MM.1S (cell line): ENCODE measurements around the gene KRT8.

Experiments used
- DNase-seq: peaks from one replicate; pipeline ENCODE4 v3.0.0-alpha.2; 2015
- H2AFZ ChIP-seq: fragments of 300-600 bp; sonication (generic); 2 replicates; pipeline ENCODE4 v1.6.0; 2016; ENCODE audit warnings: antibody characterized with exemption, low read length
- H3F3A ChIP-seq: fragments of 300-600 bp; sonication (generic); 2 replicates; pipeline ENCODE4 v1.6.1; 2016; ENCODE audit warnings: mild to moderate bottlenecking, antibody characterized with exemption, low read length, moderate library complexity, mixed read lengths; ENCODE audit not compliant: insufficient read depth
- H3K27ac ChIP-seq: fragments of 300-600 bp; sonication (generic); 2 replicates; pipeline ENCODE4 v1.5.1; 2016; ENCODE audit warnings: mild to moderate bottlenecking, low read length
- H3K27me3 ChIP-seq: fragments of 300-600 bp; sonication (generic); replicated peaks from 2 replicates; pipeline ENCODE4 v1.6.0; 2016; ENCODE audit warnings: low read length; ENCODE audit not compliant: insufficient read depth
- H3K36me3 ChIP-seq: fragments of 300-600 bp; sonication (generic); replicated peaks from 2 replicates; pipeline ENCODE4 v1.6.1; 2016; ENCODE audit warnings: mild to moderate bottlenecking, low read length, mixed read lengths; ENCODE audit not compliant: insufficient read depth
- H3K4me1 ChIP-seq: fragments of 300-600 bp; sonication (generic); 2 replicates; pipeline ENCODE4 v1.6.1; 2016; ENCODE audit warnings: low read length, mixed read lengths
- H3K4me2 ChIP-seq: fragments of 300-600 bp; sonication (generic); 2 replicates; pipeline ENCODE4 v1.6.0; 2016; ENCODE audit warnings: low read depth, low read length
- H3K4me3 ChIP-seq: fragments of 300-600 bp; sonication (generic); 2 replicates; pipeline ENCODE4 v1.5.1; 2016; ENCODE audit warnings: low read length, mixed read lengths
- H3K79me2 ChIP-seq: fragments of 300-600 bp; sonication (generic); 2 replicates; pipeline ENCODE4 v1.6.1; 2016; ENCODE audit warnings: mixed run types, low read length, mixed read lengths
- H3K9ac ChIP-seq: fragments of 300-600 bp; sonication (generic); 2 replicates; pipeline ENCODE4 v1.6.1; 2016; ENCODE audit warnings: low read length, mixed read lengths
- H3K9me2 ChIP-seq: fragments of 300-600 bp; sonication (generic); replicated peaks from 2 replicates; pipeline ENCODE4 v1.6.1; 2016; ENCODE audit warnings: mild to moderate bottlenecking, low read length, mixed read lengths; ENCODE audit not compliant: insufficient read depth
- H3K9me3 ChIP-seq: fragments of 300-600 bp; sonication (generic); replicated peaks from 2 replicates; pipeline ENCODE4 v1.6.1; 2016; ENCODE audit warnings: mild to moderate bottlenecking, low read length, mixed read lengths; ENCODE audit not compliant: insufficient read depth
- H4K20me1 ChIP-seq: fragments of 300-600 bp; sonication (generic); 2 replicates; pipeline ENCODE4 v1.6.1; 2016; ENCODE audit warnings: mild to moderate bottlenecking, low read length, moderate library complexity, mixed read lengths; ENCODE audit not compliant: insufficient read depth
- EZH2 ChIP-seq: fragments of 300-600 bp; sonication (generic); optimal IDR thresholded peaks from 2 replicates; pipeline ENCODE3; 2017; ENCODE audit warnings: low read depth, mild to moderate bottlenecking, antibody characterized with exemption, low read length, mixed read lengths
- EZH2phosphoT487 ChIP-seq: fragments of 300-600 bp; sonication (generic); IDR thresholded peaks from 2 replicates; pipeline ENCODE4 v1.6.1; 2018; ENCODE audit warnings: antibody characterized with exemption, low read length
- TF ChIP-seq, protein P1 (sequence below): fragments of 300-600 bp; sonication (generic); IDR thresholded peaks from 2 replicates; pipeline ENCODE4 v1.5.1; 2016; ENCODE audit warnings: antibody characterized with exemption, low read length, mixed read lengths

Gene KRT8

GRCh38 chr12:52926596-52927234, 21.8 kb upstream of the KRT8 start:
- Histone ChIP-seq H3K9me3 (no peaks in the 10 kb centered on the region), H3K4me1 (no peaks in the 10 kb centered on the region), H4K20me1 (no peaks in the 10 kb centered on the region), H3K36me3 (no peaks in the 10 kb centered on the region), H2AFZ (no peak overlapping the region), H3K27ac (no peak overlapping the region), H3K4me3 (no peak overlapping the region), H3K27me3 (peaks cover 6% of the 10 kb centered on the region; the same call in 1 of the 2 replicates), H3K4me2 (no peak overlapping the region), H3K9me2 (no peaks in the 10 kb centered on the region), H3F3A (no peaks in the 10 kb centered on the region), H3K79me2 (no peaks in the 10 kb centered on the region), H3K9ac (no peak overlapping the region)
- DNase-seq: no peak
- TF ChIP-seq EZH2: no peak
- no peak for TF ChIP-seq EZH2phosphoT487
- TF ChIP-seq, protein P1, sequence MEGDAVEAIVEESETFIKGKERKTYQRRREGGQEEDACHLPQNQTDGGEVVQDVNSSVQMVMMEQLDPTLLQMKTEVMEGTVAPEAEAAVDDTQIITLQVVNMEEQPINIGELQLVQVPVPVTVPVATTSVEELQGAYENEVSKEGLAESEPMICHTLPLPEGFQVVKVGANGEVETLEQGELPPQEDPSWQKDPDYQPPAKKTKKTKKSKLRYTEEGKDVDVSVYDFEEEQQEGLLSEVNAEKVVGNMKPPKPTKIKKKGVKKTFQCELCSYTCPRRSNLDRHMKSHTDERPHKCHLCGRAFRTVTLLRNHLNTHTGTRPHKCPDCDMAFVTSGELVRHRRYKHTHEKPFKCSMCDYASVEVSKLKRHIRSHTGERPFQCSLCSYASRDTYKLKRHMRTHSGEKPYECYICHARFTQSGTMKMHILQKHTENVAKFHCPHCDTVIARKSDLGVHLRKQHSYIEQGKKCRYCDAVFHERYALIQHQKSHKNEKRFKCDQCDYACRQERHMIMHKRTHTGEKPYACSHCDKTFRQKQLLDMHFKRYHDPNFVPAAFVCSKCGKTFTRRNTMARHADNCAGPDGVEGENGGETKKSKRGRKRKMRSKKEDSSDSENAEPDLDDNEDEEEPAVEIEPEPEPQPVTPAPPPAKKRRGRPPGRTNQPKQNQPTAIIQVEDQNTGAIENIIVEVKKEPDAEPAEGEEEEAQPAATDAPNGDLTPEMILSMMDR: no peak

GRCh38 chr12:52925717-52926595, 21.1 kb upstream of the KRT8 start:
- TF ChIP-seq EZH2phosphoT487: no peak
- TF ChIP-seq, protein P1: no peak
- no peak for TF ChIP-seq EZH2
- H3K4me3 ChIP-seq: no peak overlapping the region
- no peaks in the 10 kb centered on the region for H3K4me1 ChIP-seq
- H3K9ac ChIP-seq: no peak overlapping the region
- H3K36me3 ChIP-seq: no peaks in the 10 kb centered on the region
- H4K20me1 ChIP-seq: no peaks in the 10 kb centered on the region
- H3K27me3 ChIP-seq: peaks cover 6% of the 10 kb centered on the region; the same call in 1 of the 2 replicates
- no peaks in the 10 kb centered on the region for H3K9me2 ChIP-seq
- H3F3A ChIP-seq: no peaks in the 10 kb centered on the region
- no peaks in the 10 kb centered on the region for H3K79me2 ChIP-seq
- DNase-seq: no peak
- no peak overlapping the region for H3K27ac ChIP-seq
- no peak overlapping the region for H2AFZ ChIP-seq
- no peaks in the 10 kb centered on the region for H3K9me3 ChIP-seq
- H3K4me2 ChIP-seq: no peak overlapping the region

DNA sequence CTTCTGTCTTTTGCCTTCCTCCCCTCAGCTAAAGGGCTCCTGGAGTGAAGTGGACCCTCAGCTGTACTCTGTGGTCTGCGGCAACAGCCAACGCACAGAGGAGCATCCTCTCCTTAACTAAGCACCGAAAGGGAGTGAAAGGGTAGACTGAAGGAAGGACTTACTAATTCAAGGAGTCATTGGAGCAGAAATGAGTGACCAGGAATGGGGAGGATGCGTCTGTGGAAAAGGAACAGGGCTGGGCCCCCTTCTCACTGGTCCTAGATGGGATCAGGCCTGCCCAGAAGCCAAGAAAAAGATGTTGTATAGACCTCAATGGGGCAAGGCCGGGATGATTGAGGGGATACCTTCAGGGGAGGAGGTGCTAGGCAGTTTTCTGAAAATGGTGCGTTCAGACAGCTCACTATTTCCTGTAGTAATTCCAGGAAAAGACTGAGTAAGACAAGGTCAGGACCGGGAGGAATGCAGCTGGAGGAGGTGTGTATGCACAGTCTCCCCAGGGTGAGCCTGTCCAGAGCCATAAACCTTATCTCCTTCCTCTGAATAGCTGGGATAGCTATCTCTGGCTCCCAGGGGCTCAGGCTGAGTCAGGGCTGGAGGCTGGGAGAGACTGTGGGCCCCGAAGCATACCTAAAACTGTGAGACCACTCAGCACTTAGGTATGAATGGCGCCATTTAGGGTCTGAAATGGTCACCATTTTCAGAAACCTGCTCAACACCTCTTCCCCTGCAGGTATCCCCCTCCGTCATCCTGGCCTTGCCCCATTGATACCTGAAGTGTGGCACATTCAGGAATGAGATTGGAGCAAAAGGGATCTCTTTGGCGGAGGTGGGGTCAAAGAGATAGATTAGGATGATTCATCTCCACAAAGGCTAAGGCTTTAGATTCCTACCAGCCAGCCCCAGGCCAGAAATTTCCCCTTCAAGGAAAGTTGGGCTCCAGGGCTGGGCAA, 20.2 kb upstream of the KRT8 start:
- DNase-seq: no peak
- H3K27ac ChIP-seq: no peak overlapping the region
- no peak overlapping the region for H3K4me2 ChIP-seq
- peaks cover 6% of the 10 kb centered on the region; the same call in 1 of the 2 replicates for H3K27me3 ChIP-seq
- H3K79me2 ChIP-seq: no peaks in the 10 kb centered on the region
- no peaks in the 10 kb centered on the region for H3K36me3 ChIP-seq
- no peaks in the 10 kb centered on the region for H3K4me1 ChIP-seq
- H3K9ac ChIP-seq: no peak overlapping the region
- H3F3A ChIP-seq: no peaks in the 10 kb centered on the region
- no peaks in the 10 kb centered on the region for H3K9me2 ChIP-seq
- H3K4me3 ChIP-seq: no peak overlapping the region
- no peaks in the 10 kb centered on the region for H3K9me3 ChIP-seq
- H2AFZ ChIP-seq: no peak overlapping the region
- no peaks in the 10 kb centered on the region for H4K20me1 ChIP-seq
- TF ChIP-seq EZH2phosphoT487 (no peak), EZH2 (no peak)
- TF ChIP-seq, protein P1: no peak
